ENCODE data around the gene CYP19A1. TPM values are rescaled to one million over a fixed set of nuclear protein-coding genes. Genes with fewer than 3 reads are reported as not detected.

The CYP19A1 gene
- total and polyA plus RNA-seq, 9 of the 15 experiments (the other 6 are each of a cell fraction or from before 2014, with no cell fraction given) = 0.16 to 0.63 (median 0.47) TPM; not detected in 3

GRCh38 chr15:51374131-51374530 is 35.7 kb upstream of the CYP19A1 start:
- CTCF ChIA-PET (ENCODE audit: low intra/inter-chr PET ratio) = no interaction called here
- intact Hi-C loops (cut with micrococcal nuclease) = no loop called here
- no peak for TF ChIP-seq CBX5 (IDR thresholded peaks at IDR 0.05; ENCODE audit: borderline replicate concordance, low read depth)
- no peak for TF ChIP-seq ZNF3 (CRISPR knock-in tag; IDR thresholded peaks at IDR 0.05)
- TF ChIP-seq ZNF280A (IDR thresholded peaks at IDR 0.05; ENCODE audit: low read depth, partially characterized antibody) = no peak
- TF ChIP-seq NEUROD1 (IDR thresholded peaks at IDR 0.05; ENCODE audit: borderline replicate concordance, low read depth, low read length, partially characterized antibody) = no peak
- TF ChIP-seq SMARCA5 (IDR thresholded peaks at IDR 0.05) = no peak
- TF ChIP-seq CHD7 (IDR thresholded peaks at IDR 0.05; ENCODE audit: low read depth, low read length) = no peak
- TF ChIP-seq XRCC4 (IDR thresholded peaks at IDR 0.05; ENCODE audit: extremely low read depth, insufficient read depth, insufficient read length) = no peak
- no peak for TF ChIP-seq MTA3 (IDR thresholded peaks at IDR 0.05; ENCODE audit: borderline replicate concordance)
- TF ChIP-seq ZNF232 (CRISPR knock-in tag; IDR thresholded peaks at IDR 0.05) = no peak
- no peak for TF ChIP-seq CXXC5 (CRISPR knock-in tag; IDR thresholded peaks at IDR 0.05)
- no peak for TF ChIP-seq SNRNP70 (optimal IDR thresholded peaks at IDR 0.05; ENCODE audit: low read depth, low read length)
- TF ChIP-seq MBD2 (IDR thresholded peaks at IDR 0.05; ENCODE audit: borderline replicate concordance, low read depth) = no peak

More at GRCh38 chr15:51374131-51374530, 35.7 kb upstream of the CYP19A1 start:
- no peaks in the 10 kb centered on the region for H3K9me3 ChIP-seq (replicated peaks; ENCODE audit: control insufficient read depth, insufficient read depth, low read depth, low read length)
- POLR2A ChIA-PET = no interaction called here
- H3K27ac ChIP-seq (ENCODE audit: extremely low read depth, low read depth, low read length) = no peak overlapping the region
- no peaks in the 10 kb centered on the region for H3K9me1 ChIP-seq (ENCODE audit: control insufficient read depth, insufficient read depth, low read length)
- BruUV-seq (replicated peaks) = no TSS peak
- in situ Hi-C loops (cut with MboI) = no loop called here
- no peak overlapping the region for H2AFZ ChIP-seq (ENCODE audit: low read depth, low read length)
- H3K36me3 ChIP-seq (ENCODE audit: control insufficient read depth, insufficient read depth, low read length) = no peaks in the 10 kb centered on the region
- no peak overlapping the region for H3K4me2 ChIP-seq (ENCODE audit: insufficient read depth, low read length)
- FAIRE-seq (no peak), ATAC-seq (no peak), DNase-seq (ENCODE audit: extremely low read depth in 1 of 4, low spot score in 3 of 4) (no peak)
- H3K9ac ChIP-seq (ENCODE audit: insufficient read depth in 1 of 2, low read depth in 2 of 2, low read length in 2 of 2) = no peak overlapping the region
- no peaks in the 10 kb centered on the region for H3K79me2 ChIP-seq (ENCODE audit: control insufficient read depth, insufficient read depth, low read length)
- peaks cover 0 to 14% of the 10 kb centered on the region in 2 experiments; a peak in 3 of 5 replicates for H3K27me3 ChIP-seq (ENCODE audit: control insufficient read depth in 2 of 2, insufficient read depth in 2 of 2, low read length in 2 of 2)
- H4K20me1 ChIP-seq (replicated peaks; ENCODE audit: control insufficient read depth, insufficient read depth, low read length) = no peaks in the 10 kb centered on the region
- H3K4me3 ChIP-seq = no peak overlapping the region
- no peaks in the 10 kb centered on the region for H3K4me1 ChIP-seq (replicated peaks in 1 of 2; ENCODE audit: control insufficient read depth in 2 of 2, insufficient read depth in 2 of 2, low read length in 2 of 2)

All from K562 (cell line).